T-helper 1 cell treated with Interleukin-12 subunit alpha and Interleukin-12 subunit beta and Interleukin-4 antibody, amounts not matched to agents 30 ng/mL and 1 ng/mL, for 36 hours (primary cell): ENCODE measurements around the gene HMGCS2. TPM values are rescaled to one million over a fixed set of nuclear protein-coding genes. Genes with fewer than 3 reads are reported as not detected.

Experiments used
- intact Hi-C: fragments of 100-400 bp; cut with micrococcal nuclease; formaldehyde crosslinking; loops from one replicate; pipeline ENCODE4 v1.15.1; 2024
- total RNA-seq: library from RNA; stranded (reverse); gene quantifications from 2 replicates; pipeline ENCODE4 v1.2.3, GENCODE V29; 2022

The HMGCS2 gene
- not detected in 2 replicates for total RNA-seq

DNA sequence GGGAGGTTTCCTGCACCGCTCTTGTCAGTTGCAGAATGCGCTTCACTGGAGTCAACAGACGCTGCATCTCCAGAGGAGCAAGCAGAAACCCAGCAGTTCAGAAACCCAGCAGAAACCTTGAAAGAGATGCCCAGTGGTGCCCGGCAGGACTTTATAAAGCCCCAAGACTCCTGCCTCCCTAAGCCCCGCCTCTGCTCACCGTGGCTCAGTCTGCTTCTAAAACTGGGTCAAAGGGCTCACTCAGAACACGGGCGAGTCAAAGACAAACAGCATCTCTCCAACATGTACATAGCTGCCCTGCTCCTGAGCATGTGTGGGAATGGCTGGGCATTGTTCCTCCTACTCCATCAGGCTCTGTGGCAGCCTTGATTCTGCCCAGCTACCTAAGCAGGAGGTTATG lies at the start of gene HMGCS2:
Gene HMGCS2, minus strand, starts transcription at position 128 of the 400 bp plus-strand sequence. Its CDS starts 61 bp downstream, at position 67.
- intact Hi-C loops = no loop called here

DNA sequence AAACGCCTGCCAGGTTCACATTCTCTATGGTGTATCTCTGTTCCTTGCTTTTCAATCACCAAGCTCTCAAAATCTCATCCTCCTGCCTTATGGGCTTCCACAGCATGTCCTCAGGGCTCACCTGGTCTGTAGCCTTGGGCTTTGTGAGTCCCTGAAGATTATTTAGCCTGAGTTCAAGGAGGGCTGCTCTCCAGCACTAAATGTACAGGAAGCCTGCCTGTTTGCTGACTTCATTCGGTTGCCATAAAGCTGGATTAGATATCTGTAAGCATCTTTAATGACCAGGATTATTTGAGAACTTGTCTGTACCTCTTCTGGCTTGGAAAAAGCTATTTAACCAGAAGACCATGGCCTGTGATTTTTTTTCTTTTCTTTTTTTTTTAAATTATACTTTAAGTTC lies 49.5 kb upstream of the HMGCS2 start:
- intact Hi-C loops = no loop called here

DNA sequence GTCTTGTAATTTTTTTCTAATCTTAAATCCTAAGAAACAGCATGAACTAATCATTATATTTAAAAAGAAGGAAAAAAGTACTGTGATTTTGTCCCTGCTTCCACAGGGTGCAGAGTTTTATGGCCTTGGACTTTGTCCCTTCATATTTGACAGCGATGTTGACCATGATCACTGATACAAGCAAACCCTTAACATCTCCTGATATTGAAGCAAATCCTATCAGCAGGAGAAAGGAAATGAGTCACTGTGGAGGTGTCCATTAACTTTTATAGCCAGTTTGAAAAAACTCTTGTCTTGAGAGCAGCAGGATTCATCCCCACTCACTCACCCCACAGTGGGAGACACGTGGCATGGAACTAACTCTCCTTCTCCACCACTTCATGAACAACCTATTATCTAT lies 47.7 kb upstream of the HMGCS2 start:
- intact Hi-C loops = no loop called here

DNA sequence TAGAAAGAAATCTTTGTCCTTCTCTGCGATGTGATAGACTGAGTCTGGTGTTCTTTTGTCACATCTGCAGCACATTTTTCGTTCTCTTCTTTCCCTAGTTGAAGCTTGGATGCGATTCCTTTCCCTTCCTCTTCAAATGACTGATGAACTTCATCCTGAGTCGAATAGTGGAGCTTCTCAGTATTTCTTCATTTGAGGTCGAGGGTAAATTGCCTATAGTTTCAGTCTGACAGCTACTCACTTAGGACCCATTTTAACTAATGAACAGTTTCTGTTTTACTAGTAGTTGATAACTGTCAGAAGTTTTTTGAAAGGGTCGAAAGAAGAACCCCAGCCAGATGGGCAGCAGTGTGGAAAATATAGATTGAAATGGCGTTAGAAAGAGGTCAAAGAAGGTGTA lies 47.2 kb upstream of the HMGCS2 start:
- intact Hi-C loops = no loop called here

DNA sequence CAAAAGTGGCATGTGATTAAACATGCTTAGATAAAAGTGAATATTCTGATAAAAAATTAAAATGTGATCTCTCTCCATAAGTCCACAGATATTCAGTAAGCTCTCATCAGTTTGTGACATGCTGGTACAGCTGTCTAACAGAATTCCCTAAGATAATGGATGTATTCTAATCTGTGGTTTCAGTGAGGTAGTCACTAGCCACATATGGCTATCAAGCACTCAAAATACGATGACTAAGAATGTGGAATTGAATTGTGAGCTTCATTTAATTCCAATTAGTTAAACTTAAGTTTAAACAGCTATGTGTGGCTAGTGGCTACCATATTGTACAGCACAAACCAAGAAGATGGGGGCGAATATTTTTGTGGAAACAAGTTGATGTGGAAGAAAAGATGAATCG lies 46.7 kb upstream of the HMGCS2 start:
- intact Hi-C loops = no loop called here

DNA sequence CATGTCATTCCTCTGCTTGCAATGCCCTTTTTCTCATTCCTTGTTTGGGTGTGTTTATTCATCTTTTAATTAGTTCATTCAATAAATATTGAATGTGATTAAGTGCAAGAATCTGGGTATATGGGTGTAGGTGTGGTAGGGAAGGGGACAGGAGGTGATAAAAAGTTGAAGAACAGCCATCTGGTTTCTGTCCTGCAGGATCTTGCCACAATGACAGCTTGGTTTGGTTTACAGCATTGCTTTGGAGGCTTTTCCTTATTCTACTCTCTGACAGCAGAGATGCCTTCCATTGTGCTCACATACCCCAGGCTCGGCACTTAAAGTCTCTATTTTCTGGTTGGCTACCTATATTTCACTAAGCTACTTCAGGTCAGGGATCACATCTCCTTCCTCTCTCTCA lies 45.6 kb upstream of the HMGCS2 start:
- intact Hi-C loops = no loop called here

DNA sequence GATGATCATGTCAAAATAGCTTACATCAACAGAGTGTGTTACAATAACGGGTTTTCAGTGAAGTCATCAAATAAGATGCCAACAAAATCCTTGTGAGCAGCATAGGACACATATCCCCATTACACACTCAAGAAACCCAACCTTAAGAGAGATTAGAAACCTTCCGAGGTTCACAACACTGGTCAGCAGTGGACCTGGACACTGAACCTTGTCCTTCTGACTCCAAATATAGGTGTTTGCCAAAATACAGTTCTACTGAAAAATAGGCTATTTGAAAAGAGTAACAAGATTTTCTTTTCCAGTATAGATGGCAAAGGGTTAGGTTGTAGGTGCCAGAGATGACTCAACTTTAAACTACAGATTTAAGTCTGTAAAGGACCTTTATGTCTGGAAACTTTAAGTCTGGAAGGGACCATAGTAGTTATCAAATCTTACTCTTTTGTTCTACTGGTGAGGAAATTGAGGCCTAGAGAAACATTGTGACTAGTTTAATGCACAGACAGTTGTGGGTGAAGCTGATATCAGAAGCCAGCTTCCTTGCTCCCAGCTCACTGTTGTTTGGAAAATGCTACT lies 43.4 kb upstream of the HMGCS2 start:
- intact Hi-C loops = no loop called here

DNA sequence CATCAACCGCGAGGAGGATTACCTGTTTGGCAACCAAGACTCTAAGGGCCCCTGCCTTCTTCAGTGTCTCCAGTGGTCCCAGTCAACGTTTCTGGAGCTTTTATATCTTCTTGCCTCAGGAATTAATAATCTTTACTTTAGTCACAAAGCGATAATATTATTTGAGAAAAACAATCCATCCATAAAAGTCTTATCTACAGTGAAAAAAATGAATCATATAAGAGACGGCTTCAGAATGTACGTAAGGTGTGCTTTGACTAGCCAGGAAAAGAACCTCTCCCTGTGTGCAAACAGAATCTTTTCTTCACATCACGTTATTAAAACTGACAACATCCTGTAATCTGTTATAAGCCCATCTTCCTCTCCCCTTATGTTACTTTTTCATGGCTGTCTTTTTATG lies 42.7 kb upstream of the HMGCS2 start, which contains the start of gene REG4:
Gene REG4, minus strand, starts transcription at position 74 of the 400 bp plus-strand sequence. CDS start 2,691 bp downstream, outside the sequence.
- intact Hi-C loops = no loop called here

DNA sequence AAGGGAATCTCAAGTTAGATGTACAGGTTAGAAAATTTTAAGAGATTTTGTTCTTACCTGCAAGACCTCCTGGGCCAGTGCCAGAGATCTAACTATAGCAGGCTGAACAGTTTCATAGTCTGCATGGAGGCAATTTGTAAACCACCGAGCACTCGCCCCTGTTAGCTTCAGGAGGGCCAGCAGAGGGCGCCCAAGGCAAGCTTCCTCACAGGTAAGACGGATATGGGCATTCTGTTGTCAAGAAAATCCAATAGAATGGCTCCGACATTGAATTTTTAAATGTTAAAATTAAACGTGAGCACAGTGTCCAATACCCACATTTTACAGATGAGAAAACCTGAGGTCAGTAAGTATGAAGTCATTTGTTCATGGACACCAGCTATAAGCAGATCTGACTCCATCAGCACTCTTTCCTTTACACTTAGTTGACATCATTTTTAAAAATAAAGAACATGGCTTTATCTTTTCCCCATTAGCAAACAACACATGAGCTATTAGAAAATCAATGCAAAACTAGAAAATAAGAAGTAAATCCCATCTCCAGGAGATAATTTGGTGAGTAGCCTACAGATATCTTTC lies 40.4 kb upstream of the HMGCS2 start:
- intact Hi-C loops = loop anchor here (1.0 to 5.0 kb wide), 5 partner anchors 62 to 333 kb away; no protein-coding TSS in a partner anchor

DNA sequence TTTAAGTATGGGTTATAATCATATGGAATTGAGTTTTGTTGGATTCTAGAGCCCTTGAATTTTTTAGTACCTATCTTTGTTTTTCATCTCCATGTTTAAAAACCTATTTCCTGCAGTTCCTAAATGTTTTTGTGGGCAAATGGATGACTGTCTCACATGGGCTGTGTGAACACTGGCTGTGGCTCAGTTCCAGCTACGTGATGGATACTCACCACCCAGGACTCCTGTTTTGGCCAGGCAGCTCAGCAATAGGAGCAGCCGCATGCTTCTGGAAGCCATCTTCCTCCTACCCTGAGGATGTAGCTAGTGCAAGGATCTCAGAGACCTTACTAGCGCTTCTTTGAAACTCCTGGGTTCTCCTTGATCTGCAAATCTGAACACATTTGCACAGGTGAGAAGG lies 39.8 kb upstream of the HMGCS2 start:
- intact Hi-C loops = loop anchor here (2.0 to 5.0 kb wide), 3 partner anchors 62 to 334 kb away; no protein-coding TSS in a partner anchor

DNA sequence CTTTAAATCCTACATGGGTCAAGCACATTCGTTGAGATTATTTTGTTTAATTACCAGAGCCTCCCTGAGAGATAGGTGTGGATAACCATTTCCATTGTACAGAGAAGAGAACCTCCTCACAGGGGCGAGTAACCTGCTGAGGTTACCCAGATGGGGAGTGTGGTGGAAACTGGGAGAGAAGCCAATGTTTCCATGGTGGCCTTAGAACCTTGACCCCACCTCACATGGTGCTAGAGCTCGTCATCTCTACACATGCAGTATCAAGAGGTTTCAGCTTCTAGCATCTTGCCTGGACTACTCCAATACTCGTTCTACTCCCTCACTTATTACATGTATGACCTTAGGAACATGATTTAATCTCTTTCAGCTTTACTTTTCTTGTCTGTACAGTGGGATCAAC lies 37.8 kb upstream of the HMGCS2 start:
- intact Hi-C loops = loop anchor here (5.0 kb wide), 2 partner anchors 161 to 336 kb away; no protein-coding TSS in a partner anchor

DNA sequence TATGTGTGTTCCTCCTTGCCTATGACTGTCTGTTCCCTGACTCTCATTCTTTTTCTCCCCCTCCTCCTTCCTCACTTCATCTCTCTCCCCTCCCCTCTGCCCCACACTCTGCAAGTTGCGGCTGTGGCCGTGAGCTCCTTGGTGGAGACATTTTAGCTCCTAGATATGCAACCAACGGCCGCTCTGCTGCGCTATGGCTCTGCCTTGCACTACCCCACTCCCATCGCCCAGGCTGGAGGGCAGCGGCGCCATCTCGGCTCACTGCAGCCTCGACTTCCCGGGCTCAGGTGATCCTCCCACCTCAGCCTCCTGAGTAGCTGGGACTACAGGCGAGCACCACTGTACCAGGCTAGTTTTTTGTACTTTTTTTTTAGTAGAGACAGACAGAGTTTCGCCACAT lies 37.0 kb upstream of the HMGCS2 start:
- intact Hi-C loops = loop anchor here (5.0 kb wide), 2 partner anchors 162 to 337 kb away; no protein-coding TSS in a partner anchor

DNA sequence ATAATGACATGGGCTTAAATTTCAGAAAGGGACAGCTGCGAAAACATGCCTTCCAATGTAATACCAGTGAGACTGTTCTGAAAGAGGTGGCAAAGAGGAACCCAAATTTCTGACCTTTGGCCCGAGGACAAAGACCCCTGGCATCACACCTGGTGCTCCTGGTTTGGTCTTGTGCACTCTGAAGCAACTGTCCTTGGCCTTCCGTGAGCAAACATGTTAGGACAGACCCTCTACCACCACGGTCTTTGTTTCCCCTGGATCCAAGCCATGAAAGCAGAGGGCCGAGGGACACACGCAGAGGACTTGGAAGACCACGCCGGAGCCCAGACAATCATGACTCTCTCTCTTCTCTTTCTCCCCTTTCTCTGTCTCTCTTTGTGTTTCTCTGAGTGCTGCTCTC lies 36.5 kb upstream of the HMGCS2 start:
- intact Hi-C loops = loop anchor here (5.0 kb wide), 2 partner anchors 162 to 337 kb away; no protein-coding TSS in a partner anchor

DNA sequence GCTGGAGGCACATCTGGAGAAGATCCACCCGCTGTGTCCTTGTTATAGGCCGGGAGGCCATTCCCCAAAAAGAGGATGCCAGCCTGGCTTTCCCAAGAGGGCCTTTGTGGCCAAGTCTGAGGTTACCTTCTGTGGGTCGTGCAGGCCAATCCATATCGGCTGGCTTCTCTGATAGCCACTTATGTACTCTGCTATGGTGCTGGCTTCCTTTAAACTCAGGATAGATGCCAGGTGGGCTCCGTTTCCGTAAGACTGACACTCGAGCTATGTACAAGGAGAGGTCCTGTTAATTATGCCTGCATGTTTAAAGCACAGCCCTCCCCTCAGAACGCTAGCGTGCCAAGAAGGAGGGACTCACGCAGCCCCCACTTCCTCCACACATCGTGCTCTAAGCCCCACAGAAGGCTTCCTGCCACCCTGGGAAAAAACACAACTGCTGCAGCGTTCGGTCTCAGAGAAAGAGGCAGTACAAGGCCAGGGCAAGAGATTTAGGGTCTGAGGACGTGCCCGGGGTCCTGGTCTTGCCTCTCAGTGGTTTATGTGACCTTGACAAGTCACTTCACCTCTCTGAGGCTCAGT lies 31.0 kb upstream of the HMGCS2 start:
- intact Hi-C loops = no loop called here

DNA sequence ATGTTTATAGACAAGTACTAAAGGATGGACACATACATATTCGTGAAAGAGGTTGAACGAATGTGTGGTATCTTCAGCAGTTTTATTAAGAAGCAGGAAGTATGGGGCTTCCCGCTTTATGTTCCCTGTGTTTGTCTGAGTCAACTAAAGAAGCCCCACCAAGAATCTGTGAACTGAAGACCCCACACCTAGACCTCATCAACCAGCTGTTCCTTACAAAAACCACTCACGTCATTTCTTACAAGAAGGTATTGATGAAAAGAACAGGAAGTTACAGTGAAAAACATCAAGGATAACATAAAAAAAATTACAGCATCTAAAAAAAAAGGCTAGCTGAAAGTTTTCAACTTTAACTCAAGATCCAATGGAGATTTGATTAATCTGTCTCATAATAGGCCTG lies 30.3 kb upstream of the HMGCS2 start:
- intact Hi-C loops = no loop called here

DNA sequence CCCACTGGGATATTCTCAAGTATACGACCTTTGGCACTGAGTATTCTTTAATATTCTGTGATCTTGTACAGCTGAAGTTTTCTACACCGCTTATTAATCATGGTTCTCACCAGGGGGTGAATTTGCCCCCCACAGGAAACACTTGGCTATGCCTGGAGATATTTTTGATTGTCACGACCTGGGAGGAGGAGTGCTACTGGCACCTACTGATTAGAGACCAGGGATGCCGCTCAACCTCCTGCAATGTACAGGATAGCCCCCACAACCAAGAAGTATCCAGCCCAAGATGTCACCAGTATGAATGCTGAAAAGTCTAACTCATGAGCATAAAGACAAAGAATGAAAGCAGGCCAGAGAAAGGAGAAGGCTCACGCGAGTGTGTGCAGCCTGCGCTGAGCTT lies 28.9 kb upstream of the HMGCS2 start:
- intact Hi-C loops = no loop called here

DNA sequence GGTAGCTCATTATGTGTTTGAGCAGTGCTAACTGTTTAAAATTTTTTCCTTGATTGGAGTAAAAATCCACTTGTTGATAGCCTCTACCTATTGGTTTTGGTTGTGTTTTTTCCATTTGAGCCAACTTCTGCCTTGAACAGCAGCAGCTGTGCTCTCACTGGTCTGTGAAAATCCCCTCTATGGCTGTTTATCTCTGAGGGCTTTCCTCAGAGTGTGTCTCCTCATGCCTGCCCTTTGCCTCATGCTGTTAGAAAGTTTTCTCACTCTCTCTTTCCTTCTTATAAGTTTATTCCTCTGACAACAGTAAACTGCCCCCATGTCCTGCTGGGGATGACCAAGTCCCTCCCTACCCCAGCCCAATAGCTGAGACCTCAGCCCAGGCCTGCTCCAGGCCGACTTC lies 28.5 kb upstream of the HMGCS2 start:
- intact Hi-C loops = no loop called here

DNA sequence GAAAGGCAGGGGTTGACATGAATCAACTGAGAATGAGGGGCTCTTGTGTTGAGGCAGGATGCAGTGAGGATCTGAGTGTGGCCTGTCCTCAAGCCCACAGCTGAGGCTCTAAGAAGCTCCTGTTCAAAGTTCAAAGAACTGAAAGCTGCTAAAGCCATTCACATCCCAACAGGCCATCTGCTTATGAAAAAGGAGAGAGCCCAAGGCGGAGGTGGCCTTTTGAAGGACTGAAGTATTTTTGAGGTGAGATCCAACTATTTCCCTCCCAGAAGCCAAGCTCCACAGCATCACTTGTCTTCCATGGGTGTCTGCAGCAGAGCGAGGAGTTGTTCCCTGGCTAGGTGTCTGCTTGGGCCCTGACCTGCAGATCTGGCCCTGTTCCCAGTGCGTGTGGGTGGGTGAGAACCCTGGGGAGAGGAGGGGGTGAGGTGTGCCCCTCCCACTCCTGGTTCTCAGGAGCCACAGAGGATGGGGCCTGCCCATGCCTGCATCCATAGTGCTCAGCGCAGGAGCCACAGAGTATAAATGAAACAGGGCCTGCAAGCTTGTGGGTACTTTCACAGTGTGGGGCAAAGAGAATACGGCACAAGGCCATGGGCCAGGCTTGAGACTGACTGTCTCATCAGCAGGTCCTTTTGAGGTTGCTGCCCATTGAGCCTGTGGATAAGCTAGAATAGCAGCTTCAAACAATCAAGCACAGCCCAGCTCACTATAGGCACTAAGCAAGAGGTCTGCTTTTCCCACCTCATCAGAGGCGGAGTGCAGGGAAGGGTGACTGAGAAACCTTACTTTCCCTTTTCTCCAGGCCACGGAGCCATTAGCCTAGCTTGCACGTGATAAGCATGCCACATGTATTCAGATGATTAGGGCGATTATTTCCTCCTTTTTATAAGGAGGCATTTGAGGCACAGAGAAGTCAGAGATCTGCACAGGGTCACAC lies 26.8 kb upstream of the HMGCS2 start:
- intact Hi-C loops = no loop called here

DNA sequence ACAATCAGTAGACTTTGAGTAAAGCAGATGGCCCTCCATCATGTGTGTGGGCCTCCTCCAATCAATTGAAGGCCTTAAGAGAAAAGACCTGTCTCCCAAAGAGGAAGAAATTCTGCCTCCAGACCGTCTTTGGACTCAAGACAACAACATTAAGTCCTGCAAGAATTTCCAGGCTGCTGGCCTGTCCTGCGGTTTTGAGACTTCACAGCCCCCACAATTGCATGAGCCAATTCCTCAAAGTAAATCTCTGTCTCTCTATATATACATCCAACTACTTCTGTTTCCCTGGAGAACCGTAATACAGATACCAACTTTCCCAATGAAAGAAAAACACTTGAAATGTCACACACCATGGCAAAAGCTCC lies 26.2 kb upstream of the HMGCS2 start:
- intact Hi-C loops = no loop called here

DNA sequence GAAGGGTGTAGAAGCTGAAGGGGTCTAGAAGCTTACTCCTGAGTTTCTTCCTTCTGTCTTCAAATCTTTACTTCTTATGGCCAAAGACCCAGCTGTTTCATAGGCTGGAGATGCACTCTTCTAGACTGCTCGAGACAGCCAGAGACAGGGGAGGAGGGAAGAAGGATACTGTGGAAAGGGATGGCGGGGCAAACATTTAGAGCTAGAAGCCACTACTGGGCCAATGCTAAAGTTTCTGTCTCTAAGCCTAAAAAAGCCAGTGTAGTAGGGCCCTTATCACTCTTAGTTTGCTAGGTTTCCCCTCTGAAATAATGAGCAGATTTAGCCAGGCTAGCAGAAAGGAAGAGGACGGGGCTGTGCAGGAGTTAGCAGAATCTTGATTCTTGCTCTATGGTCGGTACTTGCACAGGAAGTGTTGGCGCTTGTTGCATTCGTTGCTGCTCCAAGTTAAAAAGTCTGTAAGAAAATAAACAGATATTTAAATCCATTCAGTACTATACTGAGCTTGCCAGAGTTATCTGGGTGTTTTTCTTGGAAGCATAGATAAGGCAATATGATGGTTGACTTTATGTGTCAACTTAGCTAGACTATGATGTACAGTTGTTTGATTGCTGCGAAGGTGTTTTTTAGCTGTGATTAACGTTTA lies 25.6 kb upstream of the HMGCS2 start:
- intact Hi-C loops = no loop called here

DNA sequence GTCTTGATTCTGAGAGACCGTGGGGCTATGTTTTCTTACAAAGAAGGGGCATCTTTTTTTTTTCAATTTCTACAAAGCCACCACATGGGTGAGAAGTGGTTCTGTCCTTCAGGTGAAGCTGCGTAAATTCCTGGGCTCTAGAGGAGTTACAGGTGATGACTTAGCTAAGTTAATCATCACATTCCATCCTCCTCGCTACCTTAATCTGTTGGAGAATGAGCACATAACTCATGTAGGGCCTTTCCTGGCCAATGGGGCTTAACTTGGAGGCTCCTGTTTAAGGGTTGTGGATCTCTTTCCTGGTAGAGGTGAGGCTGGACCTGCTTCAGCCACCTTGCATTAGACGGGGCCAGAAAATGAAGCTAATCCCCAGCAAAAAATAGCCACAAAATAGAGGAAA lies 22.7 kb upstream of the HMGCS2 start:
- intact Hi-C loops = no loop called here
